ENCODE results near the gene ELL2.
"Not testable (repeated sequence)": the region's sequence is repeated elsewhere in the genome, so short reads cannot be mapped to it uniquely, and the experiment has no call there.

Gene ELL2

DNA sequence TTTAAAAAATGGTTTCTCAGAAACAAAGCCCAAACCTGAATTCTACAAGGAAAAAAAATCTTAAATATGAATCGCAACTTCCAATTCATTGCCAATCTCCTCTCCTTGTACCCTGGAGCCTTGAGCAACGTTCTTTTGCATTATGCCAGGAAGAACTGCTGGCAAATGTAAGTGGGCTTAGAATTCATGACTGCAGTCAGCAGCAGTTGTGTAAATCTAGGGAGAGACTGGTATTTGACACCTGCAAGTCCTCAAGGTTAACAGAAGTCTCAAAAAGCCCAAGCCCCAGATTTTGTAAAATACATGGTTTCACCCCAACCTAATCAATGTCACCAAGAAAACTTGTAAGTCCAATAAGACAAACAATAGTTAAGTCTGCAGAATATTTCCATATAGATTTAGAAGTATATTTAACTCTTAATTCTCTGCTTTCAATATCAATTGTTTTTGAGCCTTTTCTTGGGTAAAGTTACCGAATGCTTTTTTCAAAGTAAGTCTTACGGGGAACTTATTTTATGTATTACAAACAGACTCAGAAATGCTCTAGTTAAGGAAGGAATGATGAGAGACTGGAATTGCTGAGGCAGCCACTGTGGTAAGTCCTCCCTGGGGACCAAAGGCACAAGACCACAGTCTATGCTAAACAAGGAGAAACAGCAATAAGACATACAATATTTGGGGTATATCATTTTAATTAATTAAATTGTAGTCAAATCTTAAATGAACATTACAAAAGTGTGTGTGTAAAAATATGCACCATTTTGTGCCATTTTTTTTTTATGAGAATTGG, 31.3 kb downstream of the ELL2 start:
- DNase-seq (ENCODE audit: low read depth), result no peak

- DNase-seq (ENCODE audit: low read depth), result no peak
Measured at GRCh38 chr5:95928724-95929253, 32.9 kb downstream of the ELL2 start.

DNA sequence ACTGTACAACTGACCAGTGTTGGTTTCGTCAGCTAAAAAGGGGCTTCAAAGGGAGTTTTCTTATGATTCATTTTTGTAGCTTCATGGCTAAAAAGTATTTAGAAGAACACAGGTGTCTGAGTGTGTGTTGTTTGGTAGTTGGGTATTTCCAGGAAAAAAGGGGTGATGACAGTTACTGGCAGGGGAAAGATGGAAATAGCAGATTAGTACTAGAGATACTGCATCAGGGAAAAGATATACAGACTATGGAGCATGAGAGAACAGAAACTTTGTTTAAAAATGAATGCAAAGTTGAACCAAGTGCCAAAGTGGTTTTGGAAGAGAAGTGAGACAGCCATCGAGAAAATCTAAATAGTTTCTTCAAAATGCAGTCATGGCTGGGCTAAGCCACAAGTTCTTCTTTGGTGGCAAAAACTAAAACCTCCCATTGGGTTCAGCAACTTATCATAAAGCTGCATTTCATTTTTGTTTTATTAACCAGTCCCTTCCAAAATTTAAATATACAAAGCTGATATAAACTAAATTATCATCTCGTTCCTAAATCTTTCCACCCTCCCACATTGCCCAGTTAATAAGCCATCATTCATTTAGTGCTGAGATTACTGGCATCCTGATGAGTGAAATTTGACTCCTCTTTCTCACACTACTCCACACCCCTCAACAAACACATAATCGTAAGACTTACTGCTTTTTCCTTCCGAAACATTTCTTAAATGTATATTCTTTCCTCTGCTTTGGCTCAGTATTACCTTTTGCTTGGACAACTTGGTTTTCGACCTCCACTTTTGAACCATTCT, 33.5 kb downstream of the ELL2 start:
- DNase-seq (ENCODE audit: low read depth), result no peak

DNA sequence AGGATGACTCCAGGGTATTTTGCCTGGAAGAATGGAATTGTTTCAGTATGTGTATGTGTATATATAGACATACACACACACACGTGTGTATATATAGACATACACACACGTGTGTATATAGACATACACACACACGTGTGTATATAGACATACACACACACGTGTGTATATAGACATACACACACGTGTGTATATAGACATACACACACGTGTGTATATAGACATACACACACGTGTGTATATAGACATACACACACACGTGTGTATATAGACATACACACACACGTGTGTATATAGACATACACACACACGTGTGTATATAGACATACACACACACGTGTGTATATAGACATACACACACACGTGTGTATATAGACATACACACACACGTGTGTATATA, 34.4 kb downstream of the ELL2 start:
- not testable (repeated sequence) for DNase-seq (ENCODE audit: low read depth)

DNA sequence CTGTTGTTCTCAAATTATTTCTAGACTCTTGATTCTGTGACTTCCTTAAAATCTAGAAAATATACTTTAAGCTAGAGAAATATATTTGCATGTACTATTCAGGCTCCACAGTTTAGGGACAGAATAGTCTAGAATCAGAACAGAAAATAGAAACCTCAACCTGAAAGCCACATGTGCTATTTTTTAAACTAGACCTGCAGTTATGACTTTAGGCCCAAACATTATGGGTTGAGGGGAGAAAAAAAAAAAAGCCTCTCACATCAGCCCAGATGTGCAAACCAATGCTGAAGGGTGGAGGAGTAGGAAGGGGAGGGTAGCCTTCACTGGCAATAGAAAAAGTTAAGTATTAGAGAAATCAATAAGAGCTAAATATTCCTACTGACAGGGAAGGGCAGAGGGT, 35.7 kb downstream of the ELL2 start:
- no peak for DNase-seq (ENCODE audit: low read depth)

GRCh38 chr5:95925378-95925744, 36.3 kb downstream of the ELL2 start:
- DNase-seq (ENCODE audit: low read depth), result no peak

DNA sequence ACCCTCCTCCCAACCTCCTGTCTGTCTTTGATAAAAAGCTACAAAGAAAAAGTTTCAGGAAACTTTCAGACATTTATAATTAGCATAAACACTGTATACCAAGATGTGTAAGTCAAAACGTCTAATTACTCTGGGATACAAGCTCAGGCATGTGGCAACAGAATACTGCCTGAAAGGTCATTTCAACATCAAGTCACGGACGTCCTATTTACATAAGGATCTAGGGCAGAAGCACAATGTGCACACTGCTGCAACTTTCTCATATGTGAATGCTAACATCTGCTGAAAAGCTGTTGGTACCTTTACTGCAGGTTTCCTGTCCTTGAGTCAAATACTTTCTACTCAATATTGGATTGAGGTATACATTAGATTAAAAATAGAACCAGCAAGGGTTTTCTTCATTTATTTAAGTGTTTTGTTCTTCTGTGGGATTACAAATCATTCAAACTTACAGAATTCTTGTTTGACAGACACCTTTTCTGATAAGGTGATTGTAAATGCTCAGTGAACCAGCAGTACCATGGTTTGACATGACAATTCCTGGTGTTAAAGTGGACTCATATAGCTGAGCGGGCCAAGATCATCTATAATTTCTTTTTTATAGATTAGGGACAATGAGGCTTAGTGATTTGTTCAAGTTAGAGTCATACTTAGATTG, 36.8 kb downstream of the ELL2 start:
- DNase-seq (ENCODE audit: low read depth), result no peak

DNA sequence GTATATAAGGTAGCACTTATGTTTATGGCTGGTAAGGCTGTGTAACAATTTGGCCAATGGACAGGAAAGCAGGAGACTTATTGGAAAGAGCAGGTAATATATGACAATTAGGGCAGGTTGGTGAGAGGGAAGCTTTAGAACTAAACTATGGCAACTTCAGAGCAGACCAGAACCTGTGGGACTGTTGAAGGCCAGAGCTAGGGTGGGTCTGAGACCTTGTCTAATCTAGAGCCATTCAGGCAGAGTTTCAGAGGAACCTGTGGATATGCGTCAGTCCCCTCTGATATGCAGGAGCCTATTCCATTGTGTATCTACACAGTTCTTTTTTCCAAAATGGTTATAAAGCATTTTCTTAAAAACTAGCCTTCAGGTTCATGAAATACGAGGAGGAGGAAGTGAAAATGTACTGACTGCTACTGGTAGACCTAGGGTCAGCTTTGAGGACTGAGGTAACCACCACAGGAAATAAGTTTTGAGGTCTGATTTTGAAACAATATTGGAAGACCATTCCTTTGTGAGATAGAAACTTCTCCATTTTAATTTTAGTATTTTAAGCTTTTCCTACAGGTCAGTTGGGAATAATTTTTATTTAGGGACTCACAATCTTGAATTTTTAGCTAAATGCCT, 37.6 kb downstream of the ELL2 start:
- no peak for DNase-seq (ENCODE audit: low read depth)

DNA sequence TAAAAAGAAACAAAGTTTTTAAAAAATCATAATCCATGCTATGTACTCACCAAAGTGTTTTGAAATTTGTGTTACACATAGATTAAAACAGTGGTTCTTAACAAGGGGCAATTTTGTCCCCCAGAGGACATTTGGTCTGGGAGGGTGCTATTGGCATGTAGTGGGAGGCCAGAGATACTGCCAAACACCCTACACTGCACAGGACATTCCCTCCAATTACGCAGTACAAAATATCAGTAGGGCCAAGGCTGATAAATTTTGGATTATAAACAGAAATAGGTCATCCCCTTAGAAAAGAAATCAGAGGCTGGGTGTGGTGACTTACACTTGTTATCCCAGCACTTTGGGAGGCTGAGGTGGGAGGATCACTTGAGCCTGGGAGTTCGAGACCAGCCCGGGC, 38.9 kb downstream of the ELL2 start:
- DNase-seq (ENCODE audit: low read depth), result no peak

GRCh38 chr5:95921501-95921900, 40.1 kb downstream of the ELL2 start:
- DNase-seq (ENCODE audit: low read depth), result no peak

- no peak for DNase-seq (ENCODE audit: low read depth)
Measured at GRCh38 chr5:95920822-95921221, 40.8 kb downstream of the ELL2 start.

GRCh38 chr5:95919658-95920057, 42.0 kb downstream of the ELL2 start:
- no peak for DNase-seq (ENCODE audit: low read depth)

DNA sequence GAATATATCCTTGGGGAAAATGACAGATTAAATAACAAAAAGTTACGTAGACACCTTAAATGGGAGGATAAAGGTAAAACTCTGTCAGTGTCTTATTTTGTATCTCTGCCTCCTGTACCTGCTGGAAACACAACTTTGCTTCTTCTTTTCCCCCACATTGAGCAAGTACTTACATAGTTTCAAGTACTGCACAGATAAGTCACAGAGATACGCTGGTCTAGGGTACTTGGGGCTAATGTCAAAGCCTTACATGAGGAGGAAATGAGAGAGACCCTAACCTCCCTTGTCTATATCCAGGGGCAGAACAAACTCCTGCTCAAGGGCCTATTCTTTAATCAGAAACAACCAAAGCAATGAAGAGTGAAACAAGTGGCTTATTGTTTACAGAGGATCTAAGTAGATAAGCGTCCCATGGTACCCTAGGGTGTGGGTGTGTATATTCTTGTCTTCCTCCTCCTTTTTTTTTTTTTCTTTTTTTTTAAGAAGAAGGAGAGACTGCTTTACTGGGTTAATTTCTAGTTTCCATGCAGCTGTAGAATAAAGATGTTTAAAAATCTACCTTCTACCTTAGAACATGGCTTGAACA, 43.1 kb downstream of the ELL2 start:
- no peak for DNase-seq (ENCODE audit: low read depth)

DNA sequence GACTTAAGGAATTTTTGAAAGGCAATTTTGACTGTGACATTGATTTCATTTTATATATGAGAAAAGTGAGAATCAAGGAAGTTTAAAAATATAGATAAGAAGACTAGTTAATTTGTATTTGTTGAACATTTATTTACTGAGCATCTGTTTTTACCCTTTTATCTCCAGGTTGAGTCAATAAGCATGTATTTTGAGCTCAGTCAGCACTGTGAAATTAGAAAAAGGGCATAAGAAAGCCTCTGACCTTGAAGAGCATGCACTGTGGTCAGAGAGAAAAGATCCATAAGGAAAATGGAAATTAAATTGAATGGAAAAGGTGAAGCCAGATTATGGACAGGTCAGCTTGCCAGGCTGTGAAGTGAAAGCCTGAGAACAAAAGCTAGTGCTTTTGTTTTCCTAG, 44.4 kb downstream of the ELL2 start:
- DNase-seq (ENCODE audit: low read depth), result no peak

DNA sequence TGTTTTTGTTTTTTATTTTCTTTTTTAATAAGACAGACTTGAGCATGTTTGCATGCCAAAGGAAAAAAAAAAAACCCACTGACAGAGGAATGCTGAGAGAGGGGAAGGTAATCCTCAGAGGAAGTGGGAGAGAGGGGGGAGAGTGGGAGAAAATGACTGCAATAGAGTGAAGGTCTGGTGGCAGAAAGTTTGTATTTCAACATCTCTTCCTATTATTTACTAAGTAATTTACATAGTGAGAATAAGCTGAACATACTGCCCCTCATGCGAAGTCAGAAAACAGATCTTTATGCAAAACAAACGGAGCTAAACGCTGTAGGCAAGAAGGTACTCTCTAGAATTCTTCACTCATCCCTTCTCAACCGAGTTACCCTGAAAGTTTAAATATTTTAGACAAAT, 45.0 kb downstream of the ELL2 start:
- no peak for DNase-seq (ENCODE audit: low read depth)

DNA sequence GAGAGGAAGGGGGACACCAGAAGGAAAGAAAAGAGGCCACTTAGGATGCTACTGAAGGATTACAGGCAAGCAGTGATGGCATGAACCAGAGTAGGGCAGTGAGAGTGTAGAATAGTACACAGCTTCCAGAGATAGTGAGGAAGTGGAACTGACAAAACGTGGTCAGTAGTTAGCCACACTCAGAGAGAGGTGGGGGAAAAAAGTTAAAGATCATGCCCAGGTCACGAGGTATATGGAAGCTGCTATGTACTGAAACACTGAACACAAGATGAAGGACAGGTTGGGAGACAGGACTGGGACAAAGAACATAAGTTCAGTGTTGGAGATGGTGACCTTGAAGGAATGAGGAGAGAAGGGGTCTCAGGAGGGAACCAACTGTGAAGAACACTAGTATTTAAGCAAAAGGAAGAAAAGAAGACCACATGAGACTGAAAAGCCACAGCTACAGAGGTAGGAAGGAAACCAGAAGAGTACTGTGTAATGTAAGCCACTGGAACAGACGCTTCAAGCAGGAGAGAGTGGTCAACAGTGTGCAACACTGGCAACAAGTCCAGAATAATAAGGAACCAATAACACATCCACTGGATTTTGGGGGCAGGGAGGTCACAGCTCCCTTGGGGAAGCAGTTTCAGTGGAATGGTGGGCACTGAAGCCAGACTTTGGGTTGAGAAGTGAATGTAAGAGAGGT, 45.5 kb downstream of the ELL2 start:
- DNase-seq (ENCODE audit: low read depth), result no peak

- DNase-seq (ENCODE audit: low read depth), result no peak
Measured at GRCh38 chr5:95913663-95914062, 48.0 kb downstream of the ELL2 start.

DNA sequence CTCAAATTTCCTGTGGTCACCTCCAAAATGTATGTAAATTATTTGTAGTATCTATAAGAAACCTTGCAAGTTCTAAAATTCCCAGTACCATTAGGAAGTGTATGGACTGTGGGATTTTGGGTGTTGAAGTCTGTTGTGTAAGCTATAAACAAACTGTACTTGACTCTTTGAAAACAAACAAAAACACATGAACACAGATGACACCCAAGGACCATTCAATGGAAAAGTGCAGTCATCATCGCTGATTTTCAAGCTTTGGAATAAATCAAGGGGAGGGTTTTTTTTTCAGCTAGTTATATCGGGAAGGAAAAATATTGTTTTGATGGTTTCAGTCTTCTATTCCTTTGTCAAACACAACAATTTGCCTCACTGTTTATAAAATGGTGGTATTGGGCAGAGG, 49.6 kb downstream of the ELL2 start:
- no peak for DNase-seq (ENCODE audit: low read depth)

DNA sequence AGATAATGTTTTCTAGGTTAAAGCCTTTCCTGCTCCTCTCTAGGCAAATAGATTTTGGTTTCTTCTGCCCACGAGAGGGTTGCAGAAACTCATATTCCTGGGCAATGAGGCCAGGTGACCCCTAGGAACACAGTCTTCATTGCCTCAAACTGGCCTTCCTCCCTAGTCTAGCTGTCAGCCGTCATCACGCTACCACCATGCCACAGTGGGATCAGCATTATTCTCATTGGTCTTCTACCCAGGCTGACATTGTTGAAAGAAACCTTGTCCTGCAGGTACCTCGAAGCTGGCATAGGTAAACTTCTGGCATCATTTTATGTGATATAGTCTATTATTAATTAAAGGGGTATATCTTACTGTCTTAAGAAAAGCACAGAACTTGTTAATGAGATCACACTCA, 51.1 kb downstream of the ELL2 start:
- no peak for DNase-seq (ENCODE audit: low read depth)

DNA sequence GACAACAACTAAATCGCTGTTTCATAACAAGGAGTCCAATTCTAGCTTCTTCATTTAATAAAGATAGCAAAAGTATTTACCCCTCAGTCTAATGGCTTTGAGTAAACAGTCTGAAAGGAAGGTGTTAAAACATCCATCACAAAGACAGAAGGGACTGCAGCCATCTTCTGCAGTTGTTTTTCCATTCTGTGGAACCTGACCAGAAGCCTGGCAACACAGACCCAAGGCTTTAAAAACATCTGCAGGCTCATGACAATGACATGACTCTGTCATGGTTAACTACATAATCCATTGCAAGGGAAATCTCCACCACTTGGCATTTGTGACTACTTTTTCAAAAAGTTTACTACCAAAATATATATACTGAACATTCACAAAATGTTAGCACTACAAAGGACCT, 51.9 kb downstream of the ELL2 start:
- no peak for DNase-seq (ENCODE audit: low read depth)

DNA sequence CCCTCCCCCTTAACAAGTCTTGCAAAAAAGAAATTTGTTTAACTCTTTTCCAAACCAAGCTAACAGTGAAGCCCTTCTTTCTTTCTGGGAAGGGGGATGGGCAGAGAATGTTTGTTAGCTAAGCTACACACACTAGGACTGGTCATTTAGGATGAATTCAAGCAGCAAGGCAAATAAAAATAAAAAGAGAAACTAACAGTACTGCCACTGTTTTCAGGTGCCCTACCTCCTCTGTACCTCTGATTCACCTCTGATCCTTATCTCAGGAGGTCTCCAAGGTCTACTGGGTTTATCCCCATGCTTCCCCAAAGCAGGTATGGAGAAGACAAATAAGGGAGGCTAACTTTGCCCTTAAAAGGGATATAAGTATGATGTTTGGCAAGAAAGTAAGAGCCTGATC, 52.9 kb downstream of the ELL2 start:
- no peak for DNase-seq (ENCODE audit: low read depth)
